WERI-Rb-1 (cell line): ENCODE data around the gene ZNF609.
A peak's percentile ranks its signal among the peaks of the same experiment; 100 is the strongest.

Experiments used
- DNase-seq: peaks from one replicate; pipeline ENCODE4 v3.0.0-alpha.2; 2020
- H3K27ac ChIP-seq: fragments of 250-450 bp; sonication (Bioruptor Pico); 2 replicates; pipeline ENCODE4 v1.5.1; 2020; ENCODE audit warnings: mild to moderate bottlenecking, moderate library complexity
- H3K27me3 ChIP-seq: fragments of 250-450 bp; sonication (Bioruptor Pico); 2 replicates; pipeline ENCODE4 v1.5.1; 2021; ENCODE audit warnings: mild to moderate bottlenecking, low read depth, moderate library complexity; ENCODE audit not compliant: insufficient read depth, severe bottlenecking
- H3K36me3 ChIP-seq: fragments of 250-450 bp; sonication (Bioruptor Pico); 2 replicates; pipeline ENCODE4 v1.5.1; 2020; ENCODE audit warnings: mild to moderate bottlenecking, moderate library complexity
- H3K4me3 ChIP-seq: 2 replicates; pipeline ENCODE4 v1.5.1; 2011; ENCODE audit warnings: low read depth, mild to moderate bottlenecking, control low read depth, low read length
- H3K9me3 ChIP-seq: fragments of 250-450 bp; sonication (Bioruptor Pico); 2 replicates; pipeline ENCODE4 v1.5.1; 2021; ENCODE audit warnings: mild to moderate bottlenecking, moderate library complexity; ENCODE audit not compliant: severe bottlenecking
- CTCF ChIP-seq: IDR thresholded peaks from 2 replicates; pipeline ENCODE4 v1.5.1; 2011; ENCODE audit warnings: low read depth, mild to moderate bottlenecking, control low read depth, inconsistent platforms, low read length

The ZNF609 gene

GRCh38 chr15:64673866-64674265, 213.5 kb downstream of the ZNF609 start:
- Histone ChIP-seq H3K36me3 (peaks cover 66% of the 10 kb centered on the region), H3K4me3 (no peak overlapping the region), H3K27ac (no peak overlapping the region), H3K27me3 (no peaks in the 10 kb centered on the region), H3K9me3 (no peaks in the 10 kb centered on the region)
- TF ChIP-seq CTCF, result no peak
- no peak for DNase-seq

- no peak for DNase-seq
- H3K9me3 ChIP-seq, result no peaks in the 10 kb centered on the region
- no peak overlapping the region for H3K4me3 ChIP-seq
- H3K36me3 ChIP-seq, result peaks cover 91% of the 10 kb centered on the region
- no peaks in the 10 kb centered on the region for H3K27me3 ChIP-seq
- no peak for TF ChIP-seq CTCF
- no peak overlapping the region for H3K27ac ChIP-seq
Measured at GRCh38 chr15:64678126-64678819, 217.9 kb downstream of the ZNF609 start.

GRCh38 chr15:64680097-64680496, 219.7 kb downstream of the ZNF609 start:
- Histone ChIP-seq H3K27ac (no peak overlapping the region), H3K4me3 (no peak overlapping the region), H3K36me3 (peaks cover 87% of the 10 kb centered on the region), H3K9me3 (no peaks in the 10 kb centered on the region), H3K27me3 (no peaks in the 10 kb centered on the region)
- DNase-seq, result no peak
- no peak for TF ChIP-seq CTCF

- Histone ChIP-seq H3K9me3 (no peaks in the 10 kb centered on the region), H3K27ac (no peak overlapping the region), H3K27me3 (no peaks in the 10 kb centered on the region), H3K36me3 (peaks cover 86% of the 10 kb centered on the region), H3K4me3 (no peak overlapping the region)
- peak; percentile 78 for DNase-seq
- TF ChIP-seq CTCF, result peak; percentile 94
Measured at GRCh38 chr15:64681424-64682024, 221.1 kb downstream of the ZNF609 start.

GRCh38 chr15:64682255-64682654, 221.9 kb downstream of the ZNF609 start:
- TF ChIP-seq CTCF, result no peak
- no peak for DNase-seq

More at GRCh38 chr15:64682255-64682654, 221.9 kb downstream of the ZNF609 start:
- no peaks in the 10 kb centered on the region for H3K9me3 ChIP-seq
- H3K36me3 ChIP-seq, result peaks cover 87% of the 10 kb centered on the region
- no peak overlapping the region for H3K4me3 ChIP-seq
- H3K27ac ChIP-seq, result no peak overlapping the region
- H3K27me3 ChIP-seq, result no peaks in the 10 kb centered on the region
